K562 (cell line): ENCODE measurements around the gene DNALI1. TPM values are rescaled to one million over a fixed set of nuclear protein-coding genes. Genes with fewer than 3 reads are reported as not detected.

Source experiments
- ATAC-seq: fragments of 200-7000 bp; cut with Tn5 transposase; 3 replicates; pipeline ENCODE4 v1.9.1; 2020; ENCODE audit warnings: moderate library complexity
- BruUV-seq: library from RNA; stranded (reverse); fragments of 400-500 nt; replicated peaks from 2 replicates; lab custom pipeline; 2021; lab: Mats Ljungman, UMichigan
- CTCF ChIA-PET: fragments of 300-600 bp; formaldehyde crosslinking; extraction: SDS; loops from one replicate; lab custom pipeline; 2021; ENCODE audit warnings: low intra/inter-chr PET ratio; lab: Yijun Ruan, JAX
- POLR2A ChIA-PET: fragments of 300-600, 350-650 bp; sonication (Branson Sonifier 250); formaldehyde crosslinking; extraction: SDS; loops from one replicate; lab custom pipeline; 2021; ENCODE audit warnings: antibody characterized with exemption, inconsistent platforms; lab: Yijun Ruan, JAX
- DNase-seq, 4 experiments: peaks; one replicate each; pipeline versions ENCODE4 v3.0.0 to v3.0.0-alpha.2; 2011 to 2018; ENCODE audit warnings: low spot score in 3 of 4, mixed read lengths in 3 of 4; ENCODE audit errors: extremely low read depth in 1 of 4
- FAIRE-seq: peaks from 2 replicates; lab custom pipeline; 2011; peaks lifted over from hg19 to GRCh38; lab: Jason Lieb, UNC
- H2AFZ ChIP-seq: 2 replicates; pipeline ENCODE4 v1.6.0; 2011; ENCODE audit warnings: low read depth, low read length, control low read depth, inconsistent platforms
- H3K27ac ChIP-seq: fragments of 200-600 bp; 3 replicates; pipeline ENCODE4 v1.8.0; 2011; ENCODE audit warnings: low read depth, mild to moderate bottlenecking, control low read depth, inconsistent platforms, low read length, moderate library complexity, mixed read lengths; ENCODE audit errors: extremely low read depth
- H3K27me3 ChIP-seq, 2 experiments: fragments of 300-600 bp in 1 of 2; 2 replicates in 1 of 2; 3 replicates in 1 of 2; pipeline versions ENCODE4 v1.6.0 to v1.8.0; 2011; ENCODE audit warnings: inconsistent platforms in 2 of 2, low read length in 2 of 2, mild to moderate bottlenecking in 1 of 2, mixed read lengths in 1 of 2, moderate library complexity in 1 of 2; ENCODE audit not compliant: control insufficient read depth in 2 of 2, insufficient read depth in 2 of 2
- H3K36me3 ChIP-seq: fragments of 300-600 bp; 3 replicates; pipeline ENCODE4 v1.8.0; 2011; ENCODE audit warnings: mild to moderate bottlenecking, low read length, inconsistent platforms; ENCODE audit not compliant: control insufficient read depth, insufficient read depth
- H3K4me1 ChIP-seq, 2 experiments: fragments of 200-600 bp in 1 of 2; replicated peaks in 1 of 2; 2 replicates in 1 of 2; 3 replicates in 1 of 2; pipeline versions ENCODE4 v1.5.1 to v1.8.0; 2011; ENCODE audit warnings: inconsistent platforms in 2 of 2, low read length in 2 of 2, mild to moderate bottlenecking in 1 of 2, mixed read lengths in 1 of 2, moderate library complexity in 1 of 2; ENCODE audit not compliant: control insufficient read depth in 2 of 2, insufficient read depth in 2 of 2
- H3K4me2 ChIP-seq: 2 replicates; pipeline ENCODE4 v1.6.1; 2011; ENCODE audit warnings: low read length, control low read depth, inconsistent platforms, mixed read lengths; ENCODE audit not compliant: insufficient read depth
- H3K4me3 ChIP-seq: fragments of 200-600 bp; sonication (generic), shearing (Covaris generic); 2 replicates; pipeline ENCODE4 v1.5.1; 2016; ENCODE audit warnings: control low read depth, inconsistent platforms
- H3K79me2 ChIP-seq: fragments of 200-600 bp; 3 replicates; pipeline ENCODE4 v1.8.0; 2011; ENCODE audit warnings: low read length, inconsistent platforms; ENCODE audit not compliant: control insufficient read depth, insufficient read depth
- H3K9ac ChIP-seq, 2 experiments: 2 replicates each; pipeline versions ENCODE4 v1.6.0 to v1.6.1; 2011; ENCODE audit warnings: low read depth in 2 of 2, low read length in 2 of 2, control low read depth in 1 of 2, inconsistent platforms in 1 of 2, mild to moderate bottlenecking in 1 of 2, mixed read lengths in 1 of 2; ENCODE audit not compliant: insufficient read depth in 1 of 2
- H3K9me1 ChIP-seq: one replicate; pipeline ENCODE4 v1.6.0; 2011; ENCODE audit warnings: inconsistent platforms, mild to moderate bottlenecking, low read length, moderate library complexity; ENCODE audit not compliant: control insufficient read depth, insufficient read depth
- H3K9me3 ChIP-seq: replicated peaks from 2 replicates; pipeline ENCODE4 v1.5.1; 2011; ENCODE audit warnings: low read depth, low read length, inconsistent platforms; ENCODE audit not compliant: control insufficient read depth, insufficient read depth
- H4K20me1 ChIP-seq: replicated peaks from 2 replicates; pipeline ENCODE4 v1.6.1; 2011; ENCODE audit warnings: low read length, inconsistent platforms, mixed read lengths; ENCODE audit not compliant: control insufficient read depth, insufficient read depth
- BRD9 ChIP-seq: fragments of 450-650 bp; IDR thresholded peaks from 2 replicates; pipeline ENCODE4 v1.6.1; 2018; ENCODE audit warnings: low read depth; ENCODE audit not compliant: partially characterized antibody
- DACH1 ChIP-seq: fragments of 450-650 bp; IDR thresholded peaks from 2 replicates; pipeline ENCODE4 v1.6.1; 2018; ENCODE audit not compliant: partially characterized antibody
- GABPA ChIP-seq: fragments of 200-800 bp; sonication (Bioruptor generic); conservative IDR thresholded peaks from 2 replicates; pipeline ENCODE4 v1.6.1; 2016; ENCODE audit warnings: low read depth, missing genetic modification characterization, missing compliant biosample characterization
- MBD2 ChIP-seq: sonication (generic); IDR thresholded peaks from 2 replicates; pipeline ENCODE4 v1.6.1; 2016; ENCODE audit warnings: low read depth, borderline replicate concordance
- NFE2 ChIP-seq: IDR thresholded peaks from 2 replicates; pipeline ENCODE4 v1.6.1; 2014; ENCODE audit warnings: antibody characterized with exemption, low read depth
- NFIX ChIP-seq: fragments of 250-450 bp; sonication (Bioruptor Pico); IDR thresholded peaks from 2 replicates; pipeline ENCODE4 v1.4.0; 2020; ENCODE audit warnings: low read depth, mild to moderate bottlenecking, moderate library complexity
- POLR2AphosphoS5 ChIP-seq: IDR thresholded peaks from 2 replicates; pipeline ENCODE4 v1.6.1; 2011; ENCODE audit warnings: mild to moderate bottlenecking, low read depth, low read length, moderate library complexity; ENCODE audit not compliant: control insufficient read depth, insufficient read depth
- SNIP1 ChIP-seq: fragments of 450-650 bp; IDR thresholded peaks from 2 replicates; pipeline ENCODE4 v1.7.1; 2017; ENCODE audit warnings: low read depth, mild to moderate bottlenecking
- WGBS: fragments of 100-300 bp; shearing (Covaris generic); methylation state at CpG from one replicate; pipeline ENCODE4 v1.1.6; 2016; ENCODE audit warnings: low coverage, mixed read lengths; ENCODE audit not compliant: insufficient coverage; ENCODE audit errors: missing lambda C conversion rate; 5-methylcytosine and 5-hydroxymethylcytosine counted together
- in situ Hi-C: fragments of 300-500 bp; cut with MboI; formaldehyde crosslinking; loops from 4 replicates; pipeline ENCODE4 v1.15.0; 2018; ENCODE audit warnings: inconsistent platforms, mixed read lengths
- intact Hi-C: fragments of 100-400 bp; cut with micrococcal nuclease; formaldehyde crosslinking; loops from 2 replicates; pipeline ENCODE4 v1.14.2; 2022
- polyA plus RNA-seq, 8 experiments: library from polyadenylated mRNA; depleted of rRNA in 4 of 8; stranded (reverse) in 5 of 8; unstranded in 3 of 8; fragments of >200 nt; fragmentation: Nextera tagmentation in 2 of 8; fragmentation: Illumina TruSeq in 1 of 8; extraction: Ambion mirVana in 2 of 8; extraction: Trizol in 1 of 8; gene quantifications; 2 replicates each; pipeline versions ENCODE4 v1.2.1 to v1.2.3, GENCODE V29; 2011 to 2014; ENCODE audit warnings: inconsistent platforms in 1 of 8, missing spikeins in 1 of 8
- total RNA-seq, 7 experiments: library from RNA; depleted of rRNA in 6 of 7; stranded (reverse); fragments of >200 nt in 6 of 7; fragmentation: Illumina TruSeq in 2 of 7; extraction: Trizol in 2 of 7; gene quantifications; 2 replicates each; pipeline versions ENCODE4 v1.2.1 to v1.2.3, GENCODE V29; 2011 to 2021; ENCODE audit warnings: low replicate concordance in 1 of 7
- TF ChIP-seq, protein P1 (sequence below): fragments of 450-650 bp; IDR thresholded peaks from 2 replicates; pipeline ENCODE4 v1.6.1; 2018; ENCODE audit warnings: mild to moderate bottlenecking, low read depth; ENCODE audit not compliant: partially characterized antibody
- TF ChIP-seq, protein P2 (sequence below), 2 experiments: fragments of 450-650 bp; IDR thresholded peaks; 2 replicates each; pipeline ENCODE4 v1.6.1; 2016; ENCODE audit warnings: mild to moderate bottlenecking in 2 of 2, borderline replicate concordance in 1 of 2, low read depth in 1 of 2, moderate library complexity in 1 of 2

Gene DNALI1
- total and polyA plus RNA-seq, 9 of the 15 experiments (the other 6 are each of a cell fraction or from before 2014, with no cell fraction given), result 0.87 to 5.6 (median 1.2) TPM

DNA sequence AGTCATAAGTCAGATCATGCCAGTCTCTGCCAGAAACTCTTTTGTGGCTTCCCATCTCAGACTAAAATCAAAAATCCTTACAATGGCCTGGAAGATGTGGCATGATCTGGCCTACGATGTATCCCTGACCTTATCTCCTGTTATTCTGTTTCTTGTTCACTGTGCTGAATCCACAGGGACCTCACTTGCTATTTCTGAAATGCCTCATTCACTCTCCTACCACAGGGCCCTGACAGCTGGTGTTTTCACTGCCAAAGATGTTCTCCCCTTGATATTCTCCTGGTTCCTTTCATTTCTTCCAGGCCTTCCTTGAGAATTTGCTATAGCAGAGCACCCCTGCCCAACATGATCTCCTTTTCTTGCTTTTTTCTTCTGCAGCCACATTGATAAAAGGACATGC is 1.7 kb downstream of the DNALI1 start:
- 0 out of 2 replicates have a peak overlapping the region, but pooled peaks have one; percentile 12 for H2AFZ ChIP-seq
- H3K4me2 ChIP-seq, result no peak overlapping the region
- intact Hi-C loops (loop anchor here (5.0 to 10.0 kb wide), 3 partner anchors 46 to 134 kb away; partner anchors contain the start of genes CDCA8, MEAF6 and ZC3H12A), in situ Hi-C loops (no loop called here)
- ChIA-PET POLR2A (no interaction called here), CTCF (no interaction called here)
- peaks cover 48 to 54% of the 10 kb centered on the region in 2 experiments for H3K4me1 ChIP-seq
- no peak for ATAC-seq
- peaks cover 9% of the 10 kb centered on the region for H3K9me3 ChIP-seq
- no TSS peak for BruUV-seq
- no peak for TF ChIP-seq BRD9
- TF ChIP-seq, protein P1, sequence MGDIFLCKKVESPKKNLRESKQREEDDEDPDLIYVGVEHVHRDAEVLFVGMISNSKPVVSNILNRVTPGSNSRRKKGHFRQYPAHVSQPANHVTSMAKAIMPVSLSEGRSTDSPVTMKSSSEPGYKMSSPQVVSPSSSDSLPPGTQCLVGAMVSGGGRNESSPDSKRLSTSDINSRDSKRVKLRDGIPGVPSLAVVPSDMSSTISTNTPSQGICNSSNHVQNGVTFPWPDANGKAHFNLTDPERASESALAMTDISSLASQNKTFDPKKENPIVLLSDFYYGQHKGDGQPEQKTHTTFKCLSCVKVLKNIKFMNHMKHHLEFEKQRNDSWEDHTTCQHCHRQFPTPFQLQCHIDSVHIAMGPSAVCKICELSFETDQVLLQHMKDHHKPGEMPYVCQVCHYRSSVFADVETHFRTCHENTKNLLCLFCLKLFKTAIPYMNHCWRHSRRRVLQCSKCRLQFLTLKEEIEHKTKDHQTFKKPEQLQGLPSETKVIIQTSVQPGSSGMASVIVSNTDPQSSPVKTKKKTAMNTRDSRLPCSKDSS, result no peak
- no peak for TF ChIP-seq NFE2
- TF ChIP-seq DACH1, result no peak
- TF ChIP-seq GABPA (tag), result no peak
- TF ChIP-seq SNIP1, result no peak
- no peak for TF ChIP-seq MBD2
- TF ChIP-seq NFIX (CRISPR knock-in tag), result no peak
- no peak for TF ChIP-seq POLR2AphosphoS5
- TF ChIP-seq, protein P2, sequence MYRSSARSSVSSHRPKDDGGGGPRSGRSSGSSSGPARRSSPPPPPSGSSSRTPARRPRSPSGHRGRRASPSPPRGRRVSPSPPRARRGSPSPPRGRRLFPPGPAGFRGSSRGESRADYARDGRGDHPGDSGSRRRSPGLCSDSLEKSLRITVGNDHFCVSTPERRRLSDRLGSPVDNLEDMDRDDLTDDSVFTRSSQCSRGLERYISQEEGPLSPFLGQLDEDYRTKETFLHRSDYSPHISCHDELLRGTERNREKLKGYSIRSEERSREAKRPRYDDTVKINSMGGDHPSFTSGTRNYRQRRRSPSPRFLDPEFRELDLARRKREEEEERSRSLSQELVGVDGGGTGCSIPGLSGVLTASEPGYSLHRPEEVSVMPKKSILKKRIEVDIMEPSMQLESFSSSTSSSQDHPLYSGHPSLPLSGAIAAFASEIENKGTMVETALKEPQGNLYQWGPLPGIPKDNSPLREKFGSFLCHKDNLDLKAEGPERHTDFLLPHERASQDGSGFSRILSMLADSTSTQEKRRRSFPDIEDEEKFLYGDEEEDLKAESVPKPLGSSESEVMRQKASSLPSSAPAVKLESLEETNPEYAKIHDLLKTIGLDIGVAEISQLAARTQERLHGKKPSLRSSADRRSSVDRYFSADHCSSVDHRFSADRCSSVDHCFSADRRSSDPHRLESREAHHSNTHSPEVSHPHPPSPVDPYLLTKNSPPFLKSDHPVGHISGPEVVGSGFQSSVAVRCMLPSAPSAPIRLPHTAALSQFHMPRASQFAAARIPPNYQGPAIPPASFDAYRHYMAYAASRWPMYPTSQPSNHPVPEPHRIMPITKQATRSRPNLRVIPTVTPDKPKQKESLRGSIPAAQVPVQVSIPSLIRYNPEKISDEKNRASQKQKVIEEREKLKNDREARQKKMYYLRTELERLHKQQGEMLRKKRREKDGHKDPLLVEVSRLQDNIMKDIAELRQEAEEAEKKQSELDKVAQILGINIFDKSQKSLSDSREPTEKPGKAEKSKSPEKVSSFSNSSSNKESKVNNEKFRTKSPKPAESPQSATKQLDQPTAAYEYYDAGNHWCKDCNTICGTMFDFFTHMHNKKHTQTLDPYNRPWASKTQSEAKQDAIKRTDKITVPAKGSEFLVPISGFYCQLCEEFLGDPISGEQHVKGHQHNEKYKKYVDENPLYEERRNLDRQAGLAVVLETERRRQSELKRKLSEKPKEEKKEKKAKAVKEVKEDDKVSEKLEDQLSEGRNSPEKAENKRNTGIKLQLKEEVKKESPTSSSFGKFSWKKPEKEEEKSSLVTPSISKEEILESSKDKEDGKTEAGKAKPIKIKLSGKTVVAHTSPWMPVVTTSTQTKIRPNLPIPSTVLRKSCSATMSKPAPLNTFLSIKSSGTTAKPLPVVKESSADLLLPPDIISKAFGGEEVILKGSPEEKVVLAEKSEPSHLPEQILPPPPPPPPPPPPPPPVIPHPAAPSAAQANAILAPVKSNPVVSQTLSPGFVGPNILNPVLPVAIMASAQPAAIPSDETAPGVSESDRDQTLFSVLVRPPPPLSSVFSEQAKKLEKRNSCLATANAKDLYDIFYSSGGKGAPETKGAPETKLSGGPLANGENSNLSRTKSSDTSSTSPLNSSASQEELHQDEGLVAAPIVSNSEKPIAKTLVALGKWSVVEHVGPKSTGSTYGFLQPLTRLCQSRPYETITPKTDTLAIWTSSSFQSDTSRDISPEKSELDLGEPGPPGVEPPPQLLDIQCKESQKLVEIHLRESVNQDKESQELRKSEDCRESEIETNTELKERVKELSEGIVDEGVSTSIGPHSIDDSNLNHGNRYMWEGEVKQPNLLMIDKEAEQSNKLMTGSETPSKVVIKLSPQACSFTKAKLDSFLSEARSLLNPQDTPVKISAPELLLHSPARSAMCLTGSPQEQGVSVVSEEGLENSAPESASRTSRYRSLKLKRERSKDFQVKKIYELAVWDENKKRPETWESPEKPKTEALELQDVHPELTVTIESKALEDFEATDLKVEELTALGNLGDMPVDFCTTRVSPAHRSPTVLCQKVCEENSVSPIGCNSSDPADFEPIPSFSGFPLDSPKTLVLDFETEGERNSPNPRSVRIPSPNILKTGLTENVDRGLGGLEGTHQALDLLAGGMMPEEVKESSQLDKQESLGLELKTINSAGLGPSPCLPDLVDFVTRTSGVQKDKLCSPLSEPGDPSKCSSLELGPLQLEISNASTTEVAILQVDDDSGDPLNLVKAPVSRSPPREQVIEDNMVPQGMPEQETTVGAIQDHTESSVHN (IDR thresholded peaks at IDR 0.05; ENCODE audit: borderline replicate concordance in 1 of 2, low read depth in 1 of 2), result no peak
- H3K27me3 ChIP-seq, result no peaks in the 10 kb centered on the region
- no peak for DNase-seq
- H3K9ac ChIP-seq, result no peak overlapping the region
- H3K9me1 ChIP-seq, result peaks cover 4% of the 10 kb centered on the region
- H3K27ac ChIP-seq, result no peak overlapping the region
- no peak for FAIRE-seq
- 33% methylated on average over 1 of the region's 1 CpG for WGBS
- 0 out of 2 replicates have a peak, but pooled peaks cover 9% of the 10 kb centered on the region for H4K20me1 ChIP-seq
- H3K4me3 ChIP-seq, result no peak overlapping the region
- peaks cover 8% of the 10 kb centered on the region for H3K79me2 ChIP-seq
- H3K36me3 ChIP-seq, result peaks cover 14% of the 10 kb centered on the region; the same call in 2 of the 3 replicates
